Liver (tissue), 9 donors: Measurements from ENCODE around the gene IL21. TPM values are rescaled to one million over a fixed set of nuclear protein-coding genes. Genes with fewer than 3 reads are reported as not detected.

Source experiments
- DNase-seq: peaks from one replicate; pipeline ENCODE4 v3.0.0-alpha.2; 2017; ENCODE audit warnings: low spot score
- H3K27ac ChIP-seq, 2 donors: one replicate each; pipeline ENCODE4 v1.7.0; 2013; ENCODE audit warnings: inconsistent platforms in 2 of 2, low read length in 2 of 2, control low read depth in 1 of 2, low read depth in 1 of 2, mild to moderate bottlenecking in 1 of 2
- H3K27me3 ChIP-seq, 4 donors: one replicate each; pipeline versions ENCODE4 v1.6.1 to v1.7.0; 2013; ENCODE audit warnings: low read length in 3 of 4, inconsistent platforms in 1 of 4, mild to moderate bottlenecking in 1 of 4, moderate library complexity in 1 of 4; ENCODE audit not compliant: control insufficient read depth in 4 of 4, insufficient read depth in 4 of 4
- H3K36me3 ChIP-seq, 4 donors: one replicate each; pipeline versions ENCODE4 v1.6.1 to v1.7.0; 2013; ENCODE audit warnings: low read length in 3 of 4, mild to moderate bottlenecking in 3 of 4, low read depth in 1 of 4, moderate library complexity in 1 of 4; ENCODE audit not compliant: control insufficient read depth in 4 of 4, insufficient read depth in 3 of 4
- H3K4me1 ChIP-seq, 4 donors: one replicate each; pipeline versions ENCODE4 v1.6.1 to v1.7.0; 2013; ENCODE audit warnings: low read length in 3 of 4, mild to moderate bottlenecking in 3 of 4, moderate library complexity in 1 of 4; ENCODE audit not compliant: control insufficient read depth in 4 of 4, insufficient read depth in 4 of 4
- H3K4me3 ChIP-seq, 3 donors: one replicate each; pipeline versions ENCODE4 v1.6.1 to v1.7.0; 2013; ENCODE audit warnings: low read length in 3 of 3, control low read depth in 1 of 3, low read depth in 1 of 3, mild to moderate bottlenecking in 1 of 3
- H3K9ac ChIP-seq, 2 donors: one replicate each; pipeline ENCODE4 v1.7.0; 2013; ENCODE audit warnings: low read length in 2 of 2, mild to moderate bottlenecking in 2 of 2, moderate library complexity in 2 of 2, control low read depth in 1 of 2, low read depth in 1 of 2
- H3K9me3 ChIP-seq, 4 donors: one replicate each; pipeline versions ENCODE4 v1.6.1 to v1.7.0; 2013; ENCODE audit warnings: low read length in 3 of 4; ENCODE audit not compliant: control insufficient read depth in 4 of 4
- CTCF ChIP-seq: fragments of 150-350 bp; IDR thresholded peaks from 2 replicates; pipeline ENCODE4 v1.5.1; 2017; ENCODE audit warnings: improper control_type of control experiment, low read depth, low read length; ENCODE audit not compliant: missing input control
- EGR1 ChIP-seq, 2 donors: IDR thresholded peaks; 2 replicates each; pipeline ENCODE4 v1.6.1; 2016 to 2018; ENCODE audit warnings: antibody characterized with exemption in 2 of 2, low read depth in 2 of 2
- FOXA1 ChIP-seq: IDR thresholded peaks from 2 replicates; pipeline ENCODE4 v1.6.1; 2016; ENCODE audit warnings: antibody characterized with exemption
- FOXA2 ChIP-seq: IDR thresholded peaks from 2 replicates; pipeline ENCODE4 v1.6.1; 2016; ENCODE audit warnings: antibody characterized with exemption
- GABPA ChIP-seq, 2 donors: IDR thresholded peaks in 1 of 2; conservative IDR thresholded peaks in 1 of 2; 2 replicates each; pipeline ENCODE4 v1.6.1; 2016; ENCODE audit warnings: antibody characterized with exemption in 2 of 2, mild to moderate bottlenecking in 1 of 2, moderate library complexity in 1 of 2
- HNF4A ChIP-seq, 2 donors: conservative IDR thresholded peaks; 2 replicates each; pipeline ENCODE4 v1.6.1; 2016; ENCODE audit warnings: antibody characterized with exemption in 2 of 2, mild to moderate bottlenecking in 2 of 2
- HNF4G ChIP-seq: IDR thresholded peaks from 2 replicates; pipeline ENCODE4 v1.6.1; 2016; ENCODE audit warnings: antibody characterized with exemption
- NR2F2 ChIP-seq: IDR thresholded peaks from 2 replicates; pipeline ENCODE4 v1.6.1; 2016; ENCODE audit warnings: antibody characterized with exemption
- RAD21 ChIP-seq, 2 donors: IDR thresholded peaks; 2 replicates each; pipeline ENCODE4 v1.6.1; 2016; ENCODE audit warnings: antibody characterized with exemption in 2 of 2, mild to moderate bottlenecking in 2 of 2
- RXRA ChIP-seq, 2 donors: IDR thresholded peaks; 2 replicates each; pipeline ENCODE4 v1.6.1; 2017 to 2018; ENCODE audit warnings: antibody characterized with exemption in 2 of 2, mild to moderate bottlenecking in 1 of 2
- SP1 ChIP-seq: IDR thresholded peaks from 2 replicates; pipeline ENCODE4 v1.6.1; 2018; ENCODE audit warnings: antibody characterized with exemption, mild to moderate bottlenecking
- TAF1 ChIP-seq: conservative IDR thresholded peaks from 2 replicates; pipeline ENCODE4 v1.6.1; 2016; ENCODE audit warnings: antibody characterized with exemption, mild to moderate bottlenecking
- YY1 ChIP-seq: IDR thresholded peaks from 2 replicates; pipeline ENCODE4 v1.6.1; 2016; ENCODE audit warnings: antibody characterized with exemption, mild to moderate bottlenecking
- ZBTB33 ChIP-seq: IDR thresholded peaks from 2 replicates; pipeline ENCODE4 v1.6.1; 2016; ENCODE audit warnings: antibody characterized with exemption
- WGBS: extraction: QIAGEN DNeasy Blood & Tissue Kit; methylation state at CpG from one replicate; pipeline ENCODE4 v1.1.7; 2013; 5-methylcytosine and 5-hydroxymethylcytosine counted together
- polyA plus RNA-seq, 2 donors: library from polyadenylated mRNA; stranded (reverse) in 1 of 2; unstranded in 1 of 2; fragments of 200-250 nt in 1 of 2; fragments of >200 nt in 1 of 2; fragmentation: Nextera tagmentation in 1 of 2; extraction: Ambion mirVana in 1 of 2; gene quantifications; one replicate each; pipeline versions ENCODE4 v1.2.1 to v1.2.3, GENCODE V29; 2013 to 2015
- total RNA-seq, 2 donors: library from RNA; depleted of rRNA; stranded (reverse); fragments of >200 nt; gene quantifications; one replicate each; pipeline ENCODE4 v1.2.3, GENCODE V29; 2014
- TF ChIP-seq, protein P1 (sequence below): IDR thresholded peaks from 2 replicates; pipeline ENCODE4 v1.6.1; 2016; ENCODE audit warnings: antibody characterized with exemption
- TF ChIP-seq, protein P2 (sequence below): IDR thresholded peaks from 2 replicates; pipeline ENCODE4 v1.6.1; 2016; ENCODE audit warnings: antibody characterized with exemption, mild to moderate bottlenecking
- donor health status: healthy.
- donor health status: healthy.
- donor health status: healthy.
- donor health status: healthy.
- donor health status: healthy.

IL21 gene
- total and polyA plus RNA-seq, 4 donors: not detected

- Histone ChIP-seq H3K36me3 (no peaks in the 10 kb centered on the region), H3K27me3 (peaks cover 0 to 6% (median 0%) of the 10 kb centered on the region in 4 donors), H3K9ac (no peak overlapping the region), H3K27ac (no peak overlapping the region), H3K4me3 (no peak overlapping the region), H3K9me3 (no peaks in the 10 kb centered on the region), H3K4me1 (no peaks in the 10 kb centered on the region)
- 61% methylated on average over 4 of the region's 4 CpGs for WGBS
- DNase-seq: no peak
- TF ChIP-seq FOXA1 (no peak), HNF4G (no peak), HNF4A (conservative IDR thresholded peaks at IDR 0.05) (no peak), GABPA (IDR thresholded peaks at IDR 0.05 in 1 of 2, conservative IDR thresholded peaks at IDR 0.05 in 1 of 2) (no peak), RAD21 (IDR thresholded peaks at IDR 0.05) (no peak), ZBTB33 (no peak), RXRA (IDR thresholded peaks at IDR 0.05) (no peak), YY1 (no peak), TAF1 (no peak), FOXA2 (no peak), SP1 (no peak), CTCF (no peak), EGR1 (IDR thresholded peaks at IDR 0.05; ENCODE audit: low read depth in 2 of 2) (no peak), NR2F2 (no peak)
- TF ChIP-seq, protein P1, sequence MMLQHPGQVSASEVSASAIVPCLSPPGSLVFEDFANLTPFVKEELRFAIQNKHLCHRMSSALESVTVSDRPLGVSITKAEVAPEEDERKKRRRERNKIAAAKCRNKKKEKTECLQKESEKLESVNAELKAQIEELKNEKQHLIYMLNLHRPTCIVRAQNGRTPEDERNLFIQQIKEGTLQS: no peak
- TF ChIP-seq, protein P2, sequence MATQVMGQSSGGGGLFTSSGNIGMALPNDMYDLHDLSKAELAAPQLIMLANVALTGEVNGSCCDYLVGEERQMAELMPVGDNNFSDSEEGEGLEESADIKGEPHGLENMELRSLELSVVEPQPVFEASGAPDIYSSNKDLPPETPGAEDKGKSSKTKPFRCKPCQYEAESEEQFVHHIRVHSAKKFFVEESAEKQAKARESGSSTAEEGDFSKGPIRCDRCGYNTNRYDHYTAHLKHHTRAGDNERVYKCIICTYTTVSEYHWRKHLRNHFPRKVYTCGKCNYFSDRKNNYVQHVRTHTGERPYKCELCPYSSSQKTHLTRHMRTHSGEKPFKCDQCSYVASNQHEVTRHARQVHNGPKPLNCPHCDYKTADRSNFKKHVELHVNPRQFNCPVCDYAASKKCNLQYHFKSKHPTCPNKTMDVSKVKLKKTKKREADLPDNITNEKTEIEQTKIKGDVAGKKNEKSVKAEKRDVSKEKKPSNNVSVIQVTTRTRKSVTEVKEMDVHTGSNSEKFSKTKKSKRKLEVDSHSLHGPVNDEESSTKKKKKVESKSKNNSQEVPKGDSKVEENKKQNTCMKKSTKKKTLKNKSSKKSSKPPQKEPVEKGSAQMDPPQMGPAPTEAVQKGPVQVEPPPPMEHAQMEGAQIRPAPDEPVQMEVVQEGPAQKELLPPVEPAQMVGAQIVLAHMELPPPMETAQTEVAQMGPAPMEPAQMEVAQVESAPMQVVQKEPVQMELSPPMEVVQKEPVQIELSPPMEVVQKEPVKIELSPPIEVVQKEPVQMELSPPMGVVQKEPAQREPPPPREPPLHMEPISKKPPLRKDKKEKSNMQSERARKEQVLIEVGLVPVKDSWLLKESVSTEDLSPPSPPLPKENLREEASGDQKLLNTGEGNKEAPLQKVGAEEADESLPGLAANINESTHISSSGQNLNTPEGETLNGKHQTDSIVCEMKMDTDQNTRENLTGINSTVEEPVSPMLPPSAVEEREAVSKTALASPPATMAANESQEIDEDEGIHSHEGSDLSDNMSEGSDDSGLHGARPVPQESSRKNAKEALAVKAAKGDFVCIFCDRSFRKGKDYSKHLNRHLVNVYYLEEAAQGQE: no peak
Measured at GRCh38 chr4:122661176-122662160, 40.6 kb upstream of the IL21 start.
